GM10266 (cell line): ENCODE results near the gene CXCL8.

ENCODE experiments used
- DNase-seq: peaks from one replicate; pipeline ENCODE4 v3.0.0; 2012; ENCODE audit errors: extremely low spot score
- TF ChIP-seq, protein P1 (sequence below): IDR thresholded peaks from 2 replicates; pipeline ENCODE4 v1.5.1; 2012; ENCODE audit warnings: mild to moderate bottlenecking, low read depth; ENCODE audit not compliant: control insufficient read depth, insufficient read depth; ENCODE audit errors: missing control alignments

CXCL8 gene

GRCh38 chr4:73727685-73728084, 12.7 kb upstream of the CXCL8 start:
- DNase-seq, result no peak
- TF ChIP-seq, protein P1, sequence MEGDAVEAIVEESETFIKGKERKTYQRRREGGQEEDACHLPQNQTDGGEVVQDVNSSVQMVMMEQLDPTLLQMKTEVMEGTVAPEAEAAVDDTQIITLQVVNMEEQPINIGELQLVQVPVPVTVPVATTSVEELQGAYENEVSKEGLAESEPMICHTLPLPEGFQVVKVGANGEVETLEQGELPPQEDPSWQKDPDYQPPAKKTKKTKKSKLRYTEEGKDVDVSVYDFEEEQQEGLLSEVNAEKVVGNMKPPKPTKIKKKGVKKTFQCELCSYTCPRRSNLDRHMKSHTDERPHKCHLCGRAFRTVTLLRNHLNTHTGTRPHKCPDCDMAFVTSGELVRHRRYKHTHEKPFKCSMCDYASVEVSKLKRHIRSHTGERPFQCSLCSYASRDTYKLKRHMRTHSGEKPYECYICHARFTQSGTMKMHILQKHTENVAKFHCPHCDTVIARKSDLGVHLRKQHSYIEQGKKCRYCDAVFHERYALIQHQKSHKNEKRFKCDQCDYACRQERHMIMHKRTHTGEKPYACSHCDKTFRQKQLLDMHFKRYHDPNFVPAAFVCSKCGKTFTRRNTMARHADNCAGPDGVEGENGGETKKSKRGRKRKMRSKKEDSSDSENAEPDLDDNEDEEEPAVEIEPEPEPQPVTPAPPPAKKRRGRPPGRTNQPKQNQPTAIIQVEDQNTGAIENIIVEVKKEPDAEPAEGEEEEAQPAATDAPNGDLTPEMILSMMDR, result no peak

- TF ChIP-seq, protein P1, result no peak
- DNase-seq, result no peak
These were observed 12.2 kb upstream of the CXCL8 start for GRCh38 chr4:73728091-73728741.

DNA sequence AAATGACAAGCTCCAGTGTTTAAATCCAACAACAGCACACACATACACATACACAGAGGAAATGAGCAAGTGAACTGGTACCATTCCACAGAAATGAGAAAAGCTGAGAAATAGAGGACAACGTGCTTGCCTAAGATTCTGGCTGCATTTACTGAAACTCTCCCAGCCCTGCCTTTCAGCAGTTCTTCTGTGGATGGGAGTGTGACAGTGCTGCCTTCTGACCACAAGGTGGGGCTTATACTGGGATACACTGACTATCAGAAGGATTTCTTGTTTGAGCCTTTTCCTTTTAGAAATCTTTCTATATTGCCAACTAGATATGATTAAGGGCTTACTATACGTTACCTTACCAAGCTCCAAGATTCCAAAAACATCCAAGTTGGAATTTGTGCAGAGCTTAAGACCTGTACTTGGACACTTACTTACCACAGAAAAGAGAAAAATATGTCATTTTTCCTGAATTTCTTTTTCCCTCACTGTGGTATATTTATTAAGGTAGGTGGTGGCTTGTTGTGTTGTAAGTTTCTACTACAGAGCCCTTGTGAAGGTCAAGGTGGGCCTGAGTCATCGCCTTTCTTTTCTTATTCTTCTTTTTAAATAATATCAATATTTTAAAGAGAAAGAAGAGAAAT, 10.7 kb upstream of the CXCL8 start:
- DNase-seq, result peak; percentile 27

DNA sequence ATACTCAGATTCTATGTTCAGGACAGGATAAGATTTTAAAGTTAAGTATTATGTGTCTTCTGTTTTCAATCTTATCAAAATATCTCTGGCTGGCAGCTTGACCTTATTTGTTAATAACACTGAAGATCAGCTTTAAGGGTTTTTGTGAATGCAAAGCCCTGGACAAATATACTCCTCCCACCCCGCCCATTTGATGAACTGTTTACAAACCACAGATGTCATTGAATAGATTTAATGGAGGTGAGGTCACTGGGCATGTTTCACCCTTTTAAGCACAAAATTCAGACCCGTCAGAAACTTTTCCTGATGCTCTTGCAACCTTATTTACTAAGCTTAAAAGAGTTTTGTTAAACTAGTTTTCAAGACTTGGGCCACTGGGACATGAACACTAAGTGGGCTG, 10.1 kb upstream of the CXCL8 start:
- DNase-seq, result no peak

More for the DNA sequence above, 10.7 kb upstream of the CXCL8 start:
- TF ChIP-seq, protein P1, result peak; percentile 69

DNA sequence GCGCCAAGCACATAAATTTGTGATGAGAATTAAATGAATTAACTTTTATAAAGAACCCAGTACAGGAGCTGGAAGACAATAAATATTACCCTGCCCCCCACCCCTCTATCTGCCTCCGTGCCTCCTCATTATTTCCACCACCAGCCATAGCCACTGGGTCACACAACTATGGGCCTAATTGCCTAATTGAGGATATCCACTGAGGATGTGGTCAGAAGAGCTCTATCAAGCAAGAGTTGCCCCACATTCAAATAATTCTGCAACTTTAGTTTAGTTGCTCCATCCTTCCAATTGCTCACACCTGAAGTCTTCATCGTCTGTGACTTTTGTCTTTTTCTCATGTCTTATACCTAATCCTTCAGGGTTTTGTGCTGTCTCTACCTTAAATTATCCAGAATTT, 9.5 kb upstream of the CXCL8 start:
- no peak for DNase-seq
- TF ChIP-seq, protein P1, result no peak

More for the DNA sequence above, 10.1 kb upstream of the CXCL8 start:
- TF ChIP-seq, protein P1, result no peak

GRCh38 chr4:73731968-73732610, 8.3 kb upstream of the CXCL8 start:
- DNase-seq, result no peak
- TF ChIP-seq, protein P1, result no peak

GRCh38 chr4:73732759-73733431, 7.5 kb upstream of the CXCL8 start:
- TF ChIP-seq, protein P1, result no peak

More at GRCh38 chr4:73732759-73733431, 7.5 kb upstream of the CXCL8 start:
- no peak for DNase-seq
